Amygdala (tissue), 56 donors: ENCODE measurements around the gene SRRM2.

Source experiments
- DNase-seq, 56 donors: peaks; one replicate each; lab custom pipeline; 2025; lab: John Stamatoyannopoulos, UW

SRRM2 gene

GRCh38 chr16:2816751-2817339 is 64.4 kb downstream of the SRRM2 start, which contains the start of gene PRSS21:
Gene PRSS21 (plus strand): TSS chr16:2817237. CDS start chr16:2817269, 32 bp downstream.
- DNase-seq: no peak

GRCh38 chr16:2817340-2818271 is 65.2 kb downstream of the SRRM2 start:
- DNase-seq: no peak

GRCh38 chr16:2818272-2818876 is 65.9 kb downstream of the SRRM2 start:
- no peak for DNase-seq

- no peak for DNase-seq
These were observed 66.9 kb downstream of the SRRM2 start for GRCh38 chr16:2819179-2819938.

GRCh38 chr16:2819939-2820835 is 67.7 kb downstream of the SRRM2 start:
- no peak for DNase-seq
